Measurements from ENCODE around the gene OPN1MW3.
"Not testable (repeated sequence)": the region's sequence is repeated elsewhere in the genome, so short reads cannot be mapped to it uniquely, and the experiment has no call there.

The OPN1MW3 gene

GRCh38 chrX:154257282-154257681, at the start of gene OPN1MW3:
OPN1MW3 (plus strand) TSS chrX:154257582; CDS start chrX:154257620, 38 bp downstream.
- DNase-seq (ENCODE audit: low spot score): not testable (repeated sequence)

GRCh38 chrX:154209670-154210418, 47.5 kb upstream of the OPN1MW3 start:
- DNase-seq (ENCODE audit: low spot score): not testable (repeated sequence)

GRCh38 chrX:154211057-154211456, 46.3 kb upstream of the OPN1MW3 start:
- not testable (repeated sequence) for DNase-seq (ENCODE audit: low spot score)

- DNase-seq (ENCODE audit: low spot score): not testable (repeated sequence)
Measured at GRCh38 chrX:154211499-154211898, 45.9 kb upstream of the OPN1MW3 start.

GRCh38 chrX:154219456-154219855, 37.9 kb upstream of the OPN1MW3 start, which contains the start of gene OPN1MW2:
OPN1MW2 (plus strand) TSS chrX:154219756; CDS start chrX:154219816, 60 bp downstream.
- DNase-seq (ENCODE audit: low spot score): not testable (repeated sequence)

- DNase-seq (ENCODE audit: low spot score): not testable (repeated sequence)
Measured at GRCh38 chrX:154225292-154225691, 32.1 kb upstream of the OPN1MW3 start.

GRCh38 chrX:154226706-154227105, 30.7 kb upstream of the OPN1MW3 start:
- DNase-seq (ENCODE audit: low spot score): not testable (repeated sequence)

- not testable (repeated sequence) for DNase-seq (ENCODE audit: low spot score)
Measured at GRCh38 chrX:154231443-154231842, 25.9 kb upstream of the OPN1MW3 start.

- DNase-seq (ENCODE audit: low spot score): not testable (repeated sequence)
Measured at GRCh38 chrX:154233620-154234019, 23.8 kb upstream of the OPN1MW3 start.

GRCh38 chrX:154238939-154239559, 18.3 kb upstream of the OPN1MW3 start:
- DNase-seq (ENCODE audit: low spot score): not testable (repeated sequence)

GRCh38 chrX:154239982-154240503, 17.3 kb upstream of the OPN1MW3 start:
- not testable (repeated sequence) for DNase-seq (ENCODE audit: low spot score)

- DNase-seq (ENCODE audit: low spot score): not testable (repeated sequence)
Measured at GRCh38 chrX:154247377-154248045, 9.9 kb upstream of the OPN1MW3 start.

- not testable (repeated sequence) for DNase-seq (ENCODE audit: low spot score)
Measured at GRCh38 chrX:154248076-154248475, 9.3 kb upstream of the OPN1MW3 start.

- not testable (repeated sequence) for DNase-seq (ENCODE audit: low spot score)
Measured at GRCh38 chrX:154258711-154259110, 1.3 kb downstream of the OPN1MW3 start.

GRCh38 chrX:154263072-154263471, 5.7 kb downstream of the OPN1MW3 start:
- DNase-seq (ENCODE audit: low spot score): not testable (repeated sequence)

GRCh38 chrX:154269245-154269644, 11.9 kb downstream of the OPN1MW3 start:
- DNase-seq (ENCODE audit: low spot score): not testable (repeated sequence)

- DNase-seq (ENCODE audit: low spot score): not testable (repeated sequence)
Measured at GRCh38 chrX:154284489-154285338, 27.3 kb downstream of the OPN1MW3 start.

GRCh38 chrX:154286406-154286805, 29.0 kb downstream of the OPN1MW3 start:
- DNase-seq (ENCODE audit: low spot score): not testable (repeated sequence)

GRCh38 chrX:154294791-154295574, 37.6 kb downstream of the OPN1MW3 start, which contains the start of gene TEX28:
TEX28 (minus strand) TSS chrX:154295124; CDS start chrX:154292117, 3,007 bp downstream.
- DNase-seq (ENCODE audit: low spot score): no peak

- no peak for DNase-seq (ENCODE audit: low spot score)
Measured at GRCh38 chrX:154295664-154296310, 38.4 kb downstream of the OPN1MW3 start, which contains the start of gene TKTL1. TKTL1 (plus strand) TSS chrX:154295795; CDS start chrX:154295860, 65 bp downstream.

Data from pons (tissue), 1 donor.